NCI-H446 (cell line): ENCODE data around the gene PDE12.
"Not testable (repeated sequence)": the region's sequence is repeated elsewhere in the genome, so short reads cannot be mapped to it uniquely, and the experiment has no call there.

Experiments used
- DNase-seq, 2 experiments: peaks; one replicate each; lab custom pipeline; 2025; lab: John Stamatoyannopoulos, UW

Gene PDE12

DNA sequence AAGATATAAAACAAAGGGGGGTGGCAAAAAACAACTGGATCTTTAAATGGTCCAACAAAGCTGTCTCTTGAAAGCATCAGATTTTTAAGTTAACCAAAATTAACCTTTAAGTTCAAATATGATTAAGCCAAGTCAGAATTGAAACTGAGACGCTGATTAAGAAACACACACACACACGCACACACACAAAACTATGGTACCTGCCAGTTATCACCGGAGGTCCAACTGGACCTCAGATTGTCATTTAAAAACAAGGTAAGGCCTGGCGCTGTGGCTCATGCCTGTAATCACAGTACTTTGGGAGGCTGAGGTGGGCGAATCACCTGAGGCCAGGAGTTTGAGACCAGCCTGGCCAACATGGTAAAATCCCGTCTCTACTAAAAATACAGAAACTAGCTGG lies 30.7 kb downstream of the PDE12 start:
- no peak for DNase-seq

- DNase-seq, result no peak
These were observed 31.8 kb downstream of the PDE12 start for GRCh38 chr3:57587905-57588304.

GRCh38 chr3:57592306-57592705 lies 36.2 kb downstream of the PDE12 start:
- no peak for DNase-seq

- no peak for DNase-seq
These were observed 38.1 kb downstream of the PDE12 start for GRCh38 chr3:57594144-57594543.

DNA sequence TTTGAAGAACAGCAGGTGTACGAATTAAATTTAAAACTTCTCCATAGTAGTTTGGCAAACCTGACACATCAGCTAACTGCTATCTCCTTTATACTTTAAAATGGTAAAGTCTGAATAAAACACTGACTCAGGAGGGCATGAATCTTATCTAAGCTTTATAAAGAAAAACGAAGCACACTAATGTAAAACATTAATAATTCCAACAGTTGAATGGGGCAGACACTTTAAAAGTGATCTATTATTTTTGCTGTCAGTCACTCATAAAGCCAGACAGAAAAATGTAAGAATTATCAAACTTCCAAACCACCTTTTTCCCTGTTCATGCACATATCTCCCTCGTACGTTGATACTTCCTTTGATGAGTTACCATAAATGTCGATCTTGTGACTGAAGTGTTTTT lies 38.5 kb downstream of the PDE12 start:
- no peak for DNase-seq

GRCh38 chr3:57596495-57597126 lies 40.5 kb downstream of the PDE12 start:
- DNase-seq, result peak in 1 of 2 experiments; percentile 10

DNA sequence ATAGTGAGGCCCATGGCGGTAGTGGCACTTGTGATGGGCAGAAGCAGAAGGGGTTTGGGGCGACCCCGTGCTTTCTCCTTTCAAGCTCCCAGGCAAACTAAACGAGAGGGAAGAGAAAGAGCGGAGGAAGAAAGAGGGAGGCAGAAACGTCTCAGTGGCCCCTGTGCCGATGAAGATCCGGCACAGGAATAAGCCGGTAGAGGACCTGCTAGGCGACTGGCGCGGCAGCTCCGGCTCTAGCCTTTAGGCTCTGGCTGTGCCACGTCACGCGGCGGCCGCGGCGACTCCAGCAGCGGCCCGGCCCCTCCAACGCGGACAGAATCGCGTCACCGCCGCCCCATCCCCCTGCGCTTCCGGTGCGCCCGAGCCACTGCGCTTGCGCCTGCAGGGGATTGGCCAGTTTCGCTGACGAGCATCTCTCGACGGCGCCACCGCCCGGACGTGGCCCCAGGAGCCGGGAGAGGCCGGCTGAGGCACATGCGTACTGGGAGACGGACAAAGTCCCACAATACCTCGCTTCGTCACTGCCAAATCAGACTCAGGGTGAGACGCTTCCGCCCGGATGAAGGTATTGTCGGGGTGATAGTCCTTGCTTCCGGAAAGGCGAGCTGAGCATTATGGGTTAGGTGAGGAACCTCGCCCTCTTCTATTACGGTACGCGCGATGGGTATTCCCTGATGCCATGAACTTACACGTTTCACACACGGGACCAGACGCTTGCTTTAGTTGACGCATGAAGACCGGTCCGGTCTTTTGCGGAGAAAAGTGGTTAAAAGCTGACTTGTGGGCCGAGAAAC lies 41.3 kb downstream of the PDE12 start, which contains the start of gene ARF4:
ARF4 (minus strand) TSS at position 218 of the 797 bp plus-strand sequence; CDS start at position 14, 204 bp downstream.
- peak; percentile 95 to 97 for DNase-seq

- DNase-seq, result no peak
These were observed 42.8 kb downstream of the PDE12 start for GRCh38 chr3:57598765-57599360.

GRCh38 chr3:57600195-57600594 lies 44.1 kb downstream of the PDE12 start:
- DNase-seq, result no peak

- DNase-seq, result no peak
These were observed 48.9 kb downstream of the PDE12 start for GRCh38 chr3:57604971-57605370.

GRCh38 chr3:57605683-57606082 lies 49.6 kb downstream of the PDE12 start:
- no peak for DNase-seq

- not testable (repeated sequence) for DNase-seq
These were observed 55.8 kb downstream of the PDE12 start for GRCh38 chr3:57611870-57612269.

- DNase-seq, result no peak
These were observed 60.2 kb downstream of the PDE12 start for GRCh38 chr3:57616233-57616632.
